ES-I3 (cell line): Measurements from ENCODE around the gene ARHGEF4.
A peak's percentile ranks its signal among the peaks of the same experiment; 100 is the strongest.

ENCODE experiments used
- H3K36me3 ChIP-seq: 2 replicates; pipeline ENCODE4 v1.6.1; 2013; ENCODE audit warnings: mild to moderate bottlenecking, low read length, control low read depth, moderate library complexity; ENCODE audit not compliant: insufficient read depth
- H3K4me1 ChIP-seq: 2 replicates; pipeline ENCODE4 v1.6.1; 2013; ENCODE audit warnings: mild to moderate bottlenecking, control low read depth, low read length; ENCODE audit not compliant: insufficient read depth
- H3K9ac ChIP-seq: 2 replicates; pipeline ENCODE4 v1.6.1; 2013; ENCODE audit warnings: low read depth, mild to moderate bottlenecking, low read length, moderate library complexity
- H3K9me3 ChIP-seq: 2 replicates; pipeline ENCODE4 v1.6.1; 2013; ENCODE audit warnings: mild to moderate bottlenecking, low read length, moderate library complexity; ENCODE audit not compliant: control insufficient read depth, insufficient read depth

The ARHGEF4 gene

DNA sequence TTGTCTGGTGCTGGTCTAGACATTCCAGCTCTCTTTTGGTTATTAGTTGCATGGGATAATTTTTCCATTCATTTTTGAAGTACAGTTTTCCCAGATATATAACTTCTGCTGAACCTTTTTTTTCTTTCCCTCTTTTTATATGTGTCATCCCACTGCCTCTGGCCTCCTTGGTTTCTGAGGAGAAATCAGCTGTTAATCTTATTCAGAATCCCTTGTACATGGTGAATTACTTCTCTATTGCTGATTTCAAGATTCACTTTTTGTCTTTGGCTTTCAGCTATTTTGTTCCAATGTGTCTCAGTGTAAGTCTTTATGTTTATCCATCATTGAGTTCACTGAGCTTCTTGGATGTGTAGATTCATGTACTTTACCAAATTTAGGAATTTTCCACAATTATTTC lies 99.7 kb downstream of the ARHGEF4 start:
- Histone ChIP-seq H3K36me3 (peaks cover 3% of the 10 kb centered on the region; the same call in 1 of the 2 replicates), H3K9ac (no peak overlapping the region), H3K9me3 (no peaks in the 10 kb centered on the region), H3K4me1 (peaks cover 7% of the 10 kb centered on the region; the same call in 1 of the 2 replicates)

- Histone ChIP-seq H3K36me3 (peaks cover 5% of the 10 kb centered on the region; the same call in 1 of the 2 replicates), H3K9ac (no peak overlapping the region), H3K9me3 (peaks cover 8% of the 10 kb centered on the region; the same call in 1 of the 2 replicates), H3K4me1 (peaks cover 3% of the 10 kb centered on the region; the same call in 1 of the 2 replicates)
These were observed 111.3 kb downstream of the ARHGEF4 start for GRCh38 chr2:130947967-130948366.

DNA sequence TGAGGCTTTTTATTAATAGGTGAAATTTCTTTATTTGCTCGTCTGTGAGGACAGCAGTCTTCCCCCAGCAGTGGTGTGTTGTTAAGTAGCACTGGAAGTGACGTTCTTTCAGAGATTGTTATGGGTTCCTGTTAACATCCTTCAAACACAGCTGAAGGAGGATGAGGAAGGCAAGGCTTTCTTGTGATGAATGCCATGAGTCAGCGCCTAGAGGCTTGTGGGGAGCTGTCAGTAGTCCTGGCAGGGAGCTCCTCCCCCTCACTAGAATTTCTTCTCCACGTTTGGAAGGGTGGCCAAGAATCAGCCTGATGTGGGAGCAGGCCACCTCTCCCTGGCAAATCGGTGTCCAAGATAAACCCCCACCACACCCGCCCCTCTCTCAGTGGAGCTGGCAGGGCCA lies 113.2 kb downstream of the ARHGEF4 start:
- H3K36me3 ChIP-seq: peaks cover 5% of the 10 kb centered on the region; the same call in 1 of the 2 replicates
- peaks cover 3% of the 10 kb centered on the region; the same call in 1 of the 2 replicates for H3K4me1 ChIP-seq
- H3K9ac ChIP-seq: no peak overlapping the region
- H3K9me3 ChIP-seq: 0 out of 2 replicates have a peak, but pooled peaks cover 3% of the 10 kb centered on the region

DNA sequence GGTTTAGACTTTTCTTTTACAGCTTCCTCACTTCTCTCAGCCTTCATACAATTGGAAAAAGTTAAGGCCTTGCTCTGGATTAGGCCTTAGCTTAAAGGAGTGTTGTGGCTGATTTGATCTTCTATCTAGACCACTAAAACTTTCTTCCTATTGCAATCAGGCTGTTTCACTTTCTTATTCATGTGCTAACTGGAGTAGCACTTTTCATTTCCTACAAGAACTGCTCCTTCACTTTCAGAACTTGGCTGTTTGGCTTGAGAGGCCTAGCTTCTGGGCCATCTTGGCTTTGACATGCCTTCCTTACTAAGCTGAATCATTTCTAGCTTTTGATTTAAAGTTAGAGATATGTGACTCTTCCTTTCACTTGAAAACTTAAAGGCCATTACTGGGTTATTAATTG lies 114.3 kb downstream of the ARHGEF4 start:
- peaks cover 3% of the 10 kb centered on the region; the same call in 1 of the 2 replicates for H3K4me1 ChIP-seq
- H3K9me3 ChIP-seq: 0 out of 2 replicates have a peak, but pooled peaks cover 3% of the 10 kb centered on the region
- no peak overlapping the region for H3K9ac ChIP-seq
- peaks cover 5% of the 10 kb centered on the region; the same call in 1 of the 2 replicates for H3K36me3 ChIP-seq

DNA sequence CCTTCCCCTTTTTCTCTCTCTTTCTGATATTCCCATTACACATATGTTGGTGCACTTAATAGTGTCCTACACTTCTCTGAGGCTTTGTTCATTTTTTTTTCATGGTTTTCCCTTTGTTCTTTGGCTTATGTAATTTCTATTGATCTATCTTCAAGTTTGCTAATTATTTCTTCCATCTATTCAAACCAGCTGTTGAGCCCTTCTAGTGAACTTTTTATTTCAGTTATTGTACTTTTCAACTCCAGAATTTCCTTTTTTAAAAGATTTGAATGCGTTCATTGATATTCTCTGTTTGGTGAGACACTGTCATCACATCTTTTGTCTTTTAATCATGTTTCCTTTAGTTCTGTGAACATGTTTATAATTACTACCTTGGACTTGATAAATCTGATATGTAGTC lies 118.2 kb downstream of the ARHGEF4 start:
- Histone ChIP-seq H3K9ac (no peak overlapping the region), H3K36me3 (no peaks in the 10 kb centered on the region)

DNA sequence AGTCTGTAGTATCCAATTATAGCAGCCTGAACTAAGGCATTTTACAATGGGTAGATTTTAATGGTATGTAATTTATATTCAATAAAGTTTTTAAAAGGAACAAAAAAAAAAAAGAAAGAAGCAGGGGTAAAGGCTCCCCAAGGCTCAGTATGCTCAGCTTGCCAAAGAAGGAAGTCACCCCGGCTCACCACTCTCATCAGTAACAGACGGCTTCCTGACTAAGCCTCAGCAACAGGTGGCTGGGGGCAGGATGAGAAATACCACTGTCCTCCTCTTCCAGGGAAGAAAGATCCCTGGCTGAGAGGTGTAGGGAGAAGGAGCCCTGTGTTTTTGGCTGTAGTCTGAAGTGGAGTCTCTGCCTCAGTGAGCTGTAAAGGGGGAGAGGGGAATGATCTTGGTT lies 121.2 kb downstream of the ARHGEF4 start:
- no peaks in the 10 kb centered on the region for H3K4me1 ChIP-seq
- 0 out of 2 replicates have a peak, but pooled peaks cover 3% of the 10 kb centered on the region for H3K9me3 ChIP-seq
- no peak overlapping the region for H3K9ac ChIP-seq
- H3K36me3 ChIP-seq: no peaks in the 10 kb centered on the region

More for the DNA sequence above, 118.2 kb downstream of the ARHGEF4 start:
- Histone ChIP-seq H3K4me1 (peaks cover 3% of the 10 kb centered on the region; the same call in 1 of the 2 replicates), H3K9me3 (0 out of 2 replicates have a peak, but pooled peaks cover 3% of the 10 kb centered on the region)

DNA sequence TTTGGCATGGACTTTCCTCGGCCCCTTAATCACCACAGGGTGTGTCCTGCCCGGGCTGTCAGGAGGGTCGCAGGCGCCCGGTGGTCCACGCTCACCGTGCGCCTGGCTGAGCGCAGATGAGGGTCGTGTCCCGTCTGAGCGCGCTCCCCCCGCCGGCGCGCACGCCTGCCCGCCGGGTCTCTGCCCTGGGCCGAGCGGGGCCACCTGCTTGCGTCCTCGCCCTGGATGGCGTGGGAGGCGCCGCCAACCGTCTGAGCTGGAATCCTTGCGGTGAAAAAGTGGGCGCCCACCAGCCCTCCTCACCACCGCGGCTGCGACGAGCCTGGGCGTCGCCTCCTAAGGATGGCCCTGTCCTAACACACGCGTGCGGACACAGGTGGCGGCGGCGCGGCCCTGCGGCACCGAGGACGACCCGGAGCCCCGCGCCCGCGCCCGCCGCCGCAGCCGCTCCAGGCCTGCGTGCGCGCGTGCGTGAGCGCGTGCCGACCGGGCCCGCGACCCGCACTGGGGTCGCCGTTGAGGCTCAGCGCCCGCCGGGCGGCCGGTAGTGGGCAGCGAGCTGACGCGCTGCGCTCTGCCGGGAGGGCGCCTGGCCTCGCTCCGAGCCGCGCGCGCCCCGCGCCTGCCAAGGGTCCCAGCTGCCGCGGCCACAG lies 126.6 kb downstream of the ARHGEF4 start:
- Histone ChIP-seq H3K9me3 (no peaks in the 10 kb centered on the region), H3K4me1 (peaks cover 28% of the 10 kb centered on the region), H3K9ac (peak overlapping the region; percentile 23; the same call in 1 of the 2 replicates), H3K36me3 (no peaks in the 10 kb centered on the region)

DNA sequence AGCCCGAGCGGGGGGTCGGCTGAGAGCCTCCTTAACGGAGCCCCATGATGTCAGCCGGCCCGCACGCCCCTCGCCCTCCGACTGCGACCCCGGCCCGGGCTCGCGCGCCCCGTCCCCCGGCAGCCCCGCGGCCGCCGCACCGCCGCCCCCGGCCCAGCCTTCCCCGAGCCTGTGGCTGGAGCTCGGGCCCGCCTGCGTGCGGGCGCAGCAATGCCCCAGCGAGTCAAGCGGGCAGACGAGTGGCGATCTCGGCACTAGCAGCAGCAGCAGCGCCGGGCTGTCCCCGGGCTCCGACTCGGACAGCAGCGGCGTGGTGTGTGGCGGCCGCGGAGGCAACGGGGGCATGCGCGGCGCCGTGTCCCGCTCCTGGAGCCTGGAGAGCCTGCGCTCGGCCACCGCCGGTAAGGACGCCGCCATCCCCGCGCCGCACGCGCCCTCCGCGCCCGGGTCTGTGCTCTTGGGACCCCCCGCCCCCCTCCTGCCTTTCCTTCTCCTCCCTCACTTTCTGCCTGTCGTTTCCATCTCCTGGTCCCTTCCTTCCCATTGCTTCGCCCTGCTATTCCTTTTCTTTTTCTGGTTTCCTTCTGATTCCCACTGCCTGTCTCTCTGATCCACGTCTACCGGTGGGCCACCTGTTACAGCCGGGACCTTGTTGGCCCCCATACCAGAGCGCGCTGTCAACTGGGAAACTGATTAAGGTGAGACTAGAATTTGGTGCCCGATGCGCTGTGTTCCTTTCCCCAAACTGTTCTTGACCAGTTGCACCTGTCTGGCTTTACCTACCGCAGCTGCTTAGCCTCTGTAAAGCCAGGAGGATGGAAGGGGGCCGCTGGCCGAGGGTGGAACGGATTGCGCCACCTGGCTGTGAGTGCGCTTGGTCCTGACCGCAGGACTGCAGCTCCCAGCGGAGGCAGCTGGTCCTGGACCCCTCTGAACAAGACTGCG lies 127.4 kb downstream of the ARHGEF4 start:
- peak overlapping the region; percentile 23; the same call in 1 of the 2 replicates for H3K9ac ChIP-seq
- peaks cover 28% of the 10 kb centered on the region for H3K4me1 ChIP-seq
- H3K36me3 ChIP-seq: no peaks in the 10 kb centered on the region
- no peaks in the 10 kb centered on the region for H3K9me3 ChIP-seq

DNA sequence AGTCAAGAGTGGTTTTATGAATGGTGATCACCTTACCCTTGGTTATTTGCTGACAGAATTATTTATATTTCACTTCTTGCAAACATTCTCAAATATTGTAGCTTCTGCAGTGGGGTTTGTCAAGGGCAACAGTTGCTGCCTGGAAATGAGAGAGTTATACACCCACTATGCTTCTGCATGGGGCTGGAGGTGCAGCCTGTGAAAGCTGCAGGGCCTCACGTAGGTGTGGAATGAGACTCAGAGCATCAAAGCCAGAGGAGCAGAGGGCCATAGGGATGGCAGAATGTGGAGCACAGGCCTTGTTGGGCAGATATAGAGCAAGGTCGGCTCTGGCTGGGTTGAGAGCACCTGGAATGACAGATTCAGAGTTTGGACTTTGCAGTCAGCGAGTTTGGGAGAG lies 128.2 kb downstream of the ARHGEF4 start:
- no peaks in the 10 kb centered on the region for H3K9me3 ChIP-seq
- H3K9ac ChIP-seq: no peak overlapping the region
- H3K36me3 ChIP-seq: no peaks in the 10 kb centered on the region
- peaks cover 28% of the 10 kb centered on the region for H3K4me1 ChIP-seq

DNA sequence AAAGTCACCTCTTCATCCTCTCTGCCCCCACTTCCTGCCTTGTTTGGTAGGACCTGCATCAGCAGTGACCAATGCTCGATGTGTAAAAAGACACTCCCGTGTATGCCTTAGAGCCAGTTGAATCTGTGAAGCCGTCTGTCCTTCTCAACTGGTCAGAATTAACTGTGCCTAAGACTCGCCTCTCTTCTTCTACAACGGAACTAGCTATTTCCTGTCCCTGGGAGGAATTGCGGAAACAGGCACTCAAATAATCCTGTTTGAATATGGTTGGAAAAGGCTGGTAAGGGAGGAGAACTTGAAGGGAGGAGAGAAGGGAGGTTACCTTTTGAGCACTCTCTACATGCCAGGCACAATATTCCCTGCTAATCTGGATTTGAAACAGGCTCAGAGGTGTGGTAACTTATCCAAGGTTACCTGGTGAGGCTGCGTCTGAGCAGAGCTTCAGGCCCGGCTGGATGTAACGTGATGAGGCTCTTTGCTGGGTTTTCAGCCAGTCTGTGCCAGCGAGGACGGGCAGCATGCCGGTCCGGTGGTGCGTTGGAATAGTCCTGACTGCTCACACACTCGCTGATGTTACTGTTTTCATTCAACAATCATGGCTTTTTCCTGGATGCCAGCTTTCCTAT lies 129.5 kb downstream of the ARHGEF4 start:
- peaks cover 28% of the 10 kb centered on the region for H3K4me1 ChIP-seq
- no peak overlapping the region for H3K9ac ChIP-seq
- H3K36me3 ChIP-seq: no peaks in the 10 kb centered on the region
- H3K9me3 ChIP-seq: no peaks in the 10 kb centered on the region

DNA sequence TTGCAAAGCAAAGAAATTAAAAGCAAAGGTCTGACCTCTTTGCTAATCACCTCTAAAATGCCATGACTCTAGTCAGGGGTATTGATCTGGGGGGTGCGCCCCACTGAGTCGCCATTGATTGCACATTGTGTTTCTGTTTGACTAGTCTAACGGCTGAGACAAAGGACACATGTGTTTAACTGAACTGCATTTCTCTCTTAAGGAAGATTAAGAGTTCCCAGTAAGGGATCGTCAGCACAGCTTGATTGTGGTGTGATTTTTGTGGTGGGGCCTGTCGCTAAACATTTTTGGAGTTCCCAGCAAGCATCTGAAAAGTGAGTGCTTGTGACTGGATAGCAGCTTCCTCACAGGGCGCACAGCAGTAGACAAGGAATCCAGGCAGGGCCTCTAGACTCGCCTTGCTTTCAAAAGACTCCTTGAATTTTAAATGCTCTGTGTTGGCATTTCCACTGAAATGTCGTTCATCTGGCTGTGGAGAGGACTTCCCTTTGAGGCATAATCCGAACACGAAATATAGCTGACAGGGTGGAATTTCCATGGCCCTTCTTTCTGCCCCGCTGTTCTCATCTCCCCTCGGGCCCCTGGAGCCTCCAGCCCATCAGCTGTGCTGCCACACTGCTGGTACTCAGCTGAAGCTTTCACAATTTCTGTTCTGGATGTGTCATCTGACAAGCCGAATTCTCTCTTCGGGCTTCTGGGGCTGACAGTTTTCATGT lies 130.2 kb downstream of the ARHGEF4 start:
- Histone ChIP-seq H3K4me1 (peaks cover 28% of the 10 kb centered on the region), H3K36me3 (no peaks in the 10 kb centered on the region), H3K9me3 (no peaks in the 10 kb centered on the region), H3K9ac (no peak overlapping the region; the same call in 1 of the 2 replicates)

DNA sequence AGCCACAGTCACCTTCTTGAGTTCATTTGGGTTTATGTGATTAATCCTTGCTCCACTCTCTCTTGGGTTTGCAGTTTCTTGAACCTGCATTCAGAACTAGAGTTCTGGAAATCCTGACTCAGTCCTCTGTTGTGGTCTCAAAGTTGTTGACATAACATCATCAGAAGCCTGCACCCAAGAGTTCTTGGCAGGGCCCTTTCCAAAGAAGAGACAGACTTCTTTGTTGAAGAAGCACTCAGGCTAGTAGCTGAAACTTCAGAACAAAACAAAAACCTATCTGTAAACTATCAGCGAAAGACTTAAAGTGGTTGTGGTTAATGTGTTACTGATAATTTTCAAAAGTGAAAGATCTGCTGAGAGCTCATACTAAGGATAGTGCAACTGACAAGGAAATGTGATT lies 135.7 kb downstream of the ARHGEF4 start:
- no peaks in the 10 kb centered on the region for H3K4me1 ChIP-seq
- no peaks in the 10 kb centered on the region for H3K36me3 ChIP-seq
- no peaks in the 10 kb centered on the region for H3K9me3 ChIP-seq
- no peak overlapping the region for H3K9ac ChIP-seq

GRCh38 chr2:130975729-130976128 lies 139.0 kb downstream of the ARHGEF4 start:
- Histone ChIP-seq H3K36me3 (no peaks in the 10 kb centered on the region), H3K9ac (no peak overlapping the region), H3K4me1 (no peaks in the 10 kb centered on the region), H3K9me3 (no peaks in the 10 kb centered on the region)
